ENCODE data around the gene C6orf118.

Gene C6orf118

DNA sequence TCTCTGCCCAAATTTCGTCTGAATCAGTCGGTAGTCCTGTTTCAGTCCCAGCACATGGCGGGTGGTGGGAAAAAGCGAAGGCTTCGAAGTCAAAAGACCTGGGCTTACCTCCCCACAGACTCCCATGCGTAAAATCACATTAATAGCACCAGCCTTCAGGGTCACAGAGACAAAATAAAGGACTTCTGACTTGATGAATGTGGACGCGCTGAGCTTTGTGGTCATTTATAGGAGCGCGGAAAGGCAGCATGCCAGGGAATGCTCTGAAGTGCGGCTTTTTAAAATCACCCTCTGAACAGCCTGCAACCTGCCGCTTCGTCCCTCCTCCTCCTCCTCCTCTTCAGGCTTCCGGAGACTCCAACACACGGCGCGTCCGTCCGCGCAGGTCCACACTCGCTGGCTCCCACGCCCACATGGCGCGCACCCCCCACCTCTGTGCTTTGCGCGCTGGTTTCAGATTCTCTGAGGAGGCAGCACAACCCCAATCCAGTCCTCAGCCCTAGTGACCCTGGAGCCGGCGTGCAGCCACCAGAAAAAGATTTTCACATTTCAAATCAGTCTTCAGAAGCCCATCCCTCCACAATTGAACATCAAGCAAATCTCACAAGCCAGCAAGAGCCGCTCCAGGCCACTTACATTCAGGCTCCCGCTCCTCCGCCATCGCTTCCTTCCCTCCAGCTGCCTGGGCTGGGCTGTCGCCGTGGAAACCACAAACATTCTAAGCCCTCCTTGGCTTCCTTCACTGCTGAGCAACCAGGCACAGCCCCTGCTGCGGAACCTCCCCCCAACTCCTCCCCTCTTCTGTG lies at the start of gene C6orf118:
Gene C6orf118, minus strand, starts transcription at position 680 of the 806 bp plus-strand sequence. Its CDS starts 19 bp downstream, at position 661.
- no peak for DNase-seq (ENCODE audit: extremely low read depth, insufficient read length)

DNA sequence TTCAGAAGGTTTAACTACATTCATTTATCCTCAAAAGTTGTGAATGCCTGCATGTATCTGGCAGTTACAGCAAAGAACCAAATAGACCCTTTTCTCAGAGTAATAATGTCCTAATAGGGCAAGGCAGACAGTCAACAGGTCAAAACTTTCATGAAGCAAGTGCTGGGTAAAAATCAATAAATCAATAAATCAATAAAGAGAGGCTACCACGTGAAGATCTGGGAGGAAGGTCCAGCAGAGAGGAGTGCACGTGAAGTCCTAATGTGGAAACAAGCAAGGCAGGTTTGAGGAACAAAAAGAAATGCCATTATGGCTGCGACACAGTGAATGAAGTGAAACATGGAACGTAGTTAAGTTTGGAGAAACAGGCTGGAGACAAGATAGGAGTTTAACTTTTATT lies 36.3 kb upstream of the C6orf118 start:
- DNase-seq (ENCODE audit: extremely low read depth, insufficient read length): no peak
- Histone ChIP-seq H3K4me3 (replicated peaks; ENCODE audit: low read depth, low read length) (no peak overlapping the region), H3K36me3 (ENCODE audit: control insufficient read depth, insufficient read depth, low read length) (no peaks in the 10 kb centered on the region), H3K27me3 (replicated peaks; ENCODE audit: control insufficient read depth, insufficient read depth, low read length) (no peaks in the 10 kb centered on the region)
- TF ChIP-seq, protein P1, sequence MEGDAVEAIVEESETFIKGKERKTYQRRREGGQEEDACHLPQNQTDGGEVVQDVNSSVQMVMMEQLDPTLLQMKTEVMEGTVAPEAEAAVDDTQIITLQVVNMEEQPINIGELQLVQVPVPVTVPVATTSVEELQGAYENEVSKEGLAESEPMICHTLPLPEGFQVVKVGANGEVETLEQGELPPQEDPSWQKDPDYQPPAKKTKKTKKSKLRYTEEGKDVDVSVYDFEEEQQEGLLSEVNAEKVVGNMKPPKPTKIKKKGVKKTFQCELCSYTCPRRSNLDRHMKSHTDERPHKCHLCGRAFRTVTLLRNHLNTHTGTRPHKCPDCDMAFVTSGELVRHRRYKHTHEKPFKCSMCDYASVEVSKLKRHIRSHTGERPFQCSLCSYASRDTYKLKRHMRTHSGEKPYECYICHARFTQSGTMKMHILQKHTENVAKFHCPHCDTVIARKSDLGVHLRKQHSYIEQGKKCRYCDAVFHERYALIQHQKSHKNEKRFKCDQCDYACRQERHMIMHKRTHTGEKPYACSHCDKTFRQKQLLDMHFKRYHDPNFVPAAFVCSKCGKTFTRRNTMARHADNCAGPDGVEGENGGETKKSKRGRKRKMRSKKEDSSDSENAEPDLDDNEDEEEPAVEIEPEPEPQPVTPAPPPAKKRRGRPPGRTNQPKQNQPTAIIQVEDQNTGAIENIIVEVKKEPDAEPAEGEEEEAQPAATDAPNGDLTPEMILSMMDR (IDR thresholded peaks at IDR 0.05; ENCODE audit: insufficient read depth, low read length, poor library complexity, severe bottlenecking): no peak

More for the DNA sequence above, at the start of gene C6orf118:
- no peaks in the 10 kb centered on the region for H3K27me3 ChIP-seq (replicated peaks; ENCODE audit: control insufficient read depth, insufficient read depth, low read length)
- H3K4me3 ChIP-seq (replicated peaks; ENCODE audit: low read depth, low read length): no peak within 1 kb of the TSS
- TF ChIP-seq, protein P1 (IDR thresholded peaks at IDR 0.05; ENCODE audit: insufficient read depth, low read length, poor library complexity, severe bottlenecking): no peak
- H3K36me3 ChIP-seq (ENCODE audit: control insufficient read depth, insufficient read depth, low read length): no peaks in the 10 kb centered on the region

DNA sequence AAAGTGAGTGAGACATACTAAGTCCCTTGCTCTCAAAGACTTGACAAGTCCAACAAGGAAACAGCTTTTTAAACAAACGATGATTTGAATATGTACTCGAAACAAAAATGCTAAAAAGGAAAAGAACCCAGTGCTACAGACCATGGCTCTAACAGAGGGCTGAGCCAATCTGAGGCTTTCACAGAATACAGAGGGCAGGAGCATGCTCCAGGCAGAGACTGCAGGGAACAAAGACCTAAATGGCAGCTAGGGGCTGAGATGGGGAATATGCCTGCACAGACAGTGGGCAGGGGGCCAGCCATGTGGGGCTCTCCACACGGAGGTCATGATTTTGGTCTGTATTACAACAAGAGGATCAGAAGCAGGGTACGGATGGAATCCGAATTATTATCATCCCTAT lies 31.1 kb upstream of the C6orf118 start:
- no peak for DNase-seq (ENCODE audit: extremely low read depth, insufficient read length)
- Histone ChIP-seq H3K36me3 (ENCODE audit: control insufficient read depth, insufficient read depth, low read length) (no peaks in the 10 kb centered on the region), H3K4me3 (replicated peaks; ENCODE audit: low read depth, low read length) (no peak overlapping the region), H3K27me3 (replicated peaks; ENCODE audit: control insufficient read depth, insufficient read depth, low read length) (no peaks in the 10 kb centered on the region)
- TF ChIP-seq, protein P1 (IDR thresholded peaks at IDR 0.05; ENCODE audit: insufficient read depth, low read length, poor library complexity, severe bottlenecking): no peak

DNA sequence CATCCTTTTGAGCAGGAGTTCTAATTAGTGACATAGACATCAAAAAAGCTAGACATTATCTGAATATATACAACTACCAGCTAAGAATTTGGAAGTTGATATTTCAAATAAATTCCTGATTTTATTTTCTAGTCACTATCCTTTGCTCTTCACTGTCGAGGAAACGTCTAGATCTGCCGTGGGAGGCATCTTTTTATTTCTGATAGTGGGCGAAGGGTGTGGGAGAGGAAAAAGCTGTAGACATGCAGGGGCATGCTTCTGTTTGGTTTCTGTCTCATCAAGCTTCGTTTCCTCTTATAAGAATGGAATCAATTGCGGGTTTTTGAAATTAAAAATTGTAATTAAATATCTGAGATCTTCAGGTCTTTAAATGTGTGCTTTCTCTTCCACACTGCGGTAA lies 16.2 kb upstream of the C6orf118 start:
- no peaks in the 10 kb centered on the region for H3K36me3 ChIP-seq (ENCODE audit: control insufficient read depth, insufficient read depth, low read length)
- TF ChIP-seq, protein P1 (IDR thresholded peaks at IDR 0.05; ENCODE audit: insufficient read depth, low read length, poor library complexity, severe bottlenecking): no peak
- H3K4me3 ChIP-seq (replicated peaks; ENCODE audit: low read depth, low read length): no peak overlapping the region
- no peak for DNase-seq (ENCODE audit: extremely low read depth, insufficient read length)
- no peaks in the 10 kb centered on the region for H3K27me3 ChIP-seq (replicated peaks; ENCODE audit: control insufficient read depth, insufficient read depth, low read length)

DNA sequence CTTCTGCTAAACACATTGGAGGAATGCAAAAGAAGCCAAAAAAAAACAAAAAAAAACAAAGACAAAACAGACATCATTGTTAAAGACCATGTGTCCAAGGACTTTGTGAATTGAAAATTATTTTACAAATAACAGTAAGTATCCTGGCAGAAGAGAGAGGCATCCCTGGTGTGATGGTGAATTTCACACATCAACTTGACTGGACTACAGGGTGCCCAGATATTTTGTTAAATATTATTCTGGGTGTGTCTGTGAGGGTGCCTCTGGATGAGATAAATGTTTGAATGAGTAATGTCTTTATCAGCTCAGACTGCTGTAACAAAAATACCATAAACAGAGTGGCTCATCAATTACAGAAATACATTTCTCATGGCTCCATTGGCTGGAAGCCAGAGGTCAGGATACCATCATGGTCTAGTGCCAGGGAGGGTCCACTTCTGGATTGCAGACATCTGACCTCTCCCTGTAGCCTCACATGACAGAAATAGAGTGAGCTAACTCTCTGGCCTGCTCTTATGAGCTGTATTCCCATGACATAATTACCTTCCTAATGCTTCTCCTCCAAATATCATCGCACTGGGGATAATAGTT lies 12.2 kb upstream of the C6orf118 start:
- Histone ChIP-seq H3K4me3 (replicated peaks; ENCODE audit: low read depth, low read length) (no peak overlapping the region), H3K27me3 (replicated peaks; ENCODE audit: control insufficient read depth, insufficient read depth, low read length) (no peaks in the 10 kb centered on the region), H3K36me3 (ENCODE audit: control insufficient read depth, insufficient read depth, low read length) (no peaks in the 10 kb centered on the region)
- DNase-seq (ENCODE audit: extremely low read depth, insufficient read length): no peak
- TF ChIP-seq, protein P1 (IDR thresholded peaks at IDR 0.05; ENCODE audit: insufficient read depth, low read length, poor library complexity, severe bottlenecking): no peak

Data from GM06990 (cell line).